IPS-20b (cell line): ENCODE measurements around the gene CCDC124.
"Not testable (repeated sequence)": the region's sequence is repeated elsewhere in the genome, so short reads cannot be mapped to it uniquely, and the experiment has no call there.

Experiments
- H3K27ac ChIP-seq: one replicate; pipeline ENCODE4 v1.5.1; 2013; ENCODE audit warnings: low read length
- H3K27me3 ChIP-seq: 2 replicates; pipeline ENCODE4 v1.6.1; 2013; ENCODE audit warnings: mild to moderate bottlenecking, low read length, inconsistent platforms; ENCODE audit not compliant: insufficient read depth
- H3K36me3 ChIP-seq: 2 replicates; pipeline ENCODE4 v1.6.1; 2013; ENCODE audit warnings: low read depth, mild to moderate bottlenecking, inconsistent platforms, low read length, moderate library complexity; ENCODE audit not compliant: insufficient read depth
- H3K4me1 ChIP-seq: 2 replicates; pipeline ENCODE4 v1.6.1; 2013; ENCODE audit warnings: mild to moderate bottlenecking, control low read depth, inconsistent platforms, low read length, moderate library complexity; ENCODE audit not compliant: insufficient read depth
- H3K4me3 ChIP-seq: 2 replicates; pipeline ENCODE4 v1.5.1; 2013; ENCODE audit warnings: mild to moderate bottlenecking, low read length, inconsistent platforms
- H3K9ac ChIP-seq: 2 replicates; pipeline ENCODE4 v1.6.1; 2013; ENCODE audit warnings: low read depth, mild to moderate bottlenecking, inconsistent platforms, low read length, moderate library complexity
- H3K9me3 ChIP-seq: 2 replicates; pipeline ENCODE4 v1.6.1; 2013; ENCODE audit warnings: mild to moderate bottlenecking, low read depth, low read length, inconsistent platforms; ENCODE audit not compliant: insufficient read depth

The CCDC124 gene

GRCh38 chr19:17915940-17916593, 16.7 kb upstream of the CCDC124 start:
- Histone ChIP-seq H3K4me3 (no peak overlapping the region), H3K9ac (no peak overlapping the region), H3K9me3 (peaks cover 16% of the 10 kb centered on the region), H3K4me1 (no peaks in the 10 kb centered on the region), H3K27me3 (no peaks in the 10 kb centered on the region), H3K36me3 (no peaks in the 10 kb centered on the region), H3K27ac (no peak overlapping the region)

DNA sequence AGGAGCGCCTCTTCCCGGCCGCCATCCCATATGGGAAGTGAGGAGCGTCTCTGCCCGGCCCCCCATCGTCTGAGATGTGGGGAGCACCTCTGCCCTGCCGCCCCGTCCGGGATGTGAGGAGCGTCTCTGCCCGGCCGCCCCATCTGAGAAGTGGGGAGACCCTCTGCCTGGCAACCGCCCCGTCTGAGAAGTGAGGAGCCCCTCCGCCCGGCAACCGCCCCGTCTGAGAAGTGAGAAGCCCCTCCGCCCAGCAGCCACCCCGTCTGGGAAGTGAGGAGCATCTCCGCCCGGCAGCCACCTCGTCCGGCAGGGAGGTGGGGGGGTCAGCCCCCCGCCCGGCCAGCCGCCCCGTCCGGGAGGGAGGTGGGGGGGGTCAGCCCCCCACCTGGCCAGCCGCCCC, 14.7 kb upstream of the CCDC124 start:
- peaks cover 16% of the 10 kb centered on the region for H3K9me3 ChIP-seq
- not testable (repeated sequence) for H3K27me3 ChIP-seq, H3K9ac ChIP-seq, H3K36me3 ChIP-seq, H3K4me1 ChIP-seq, H3K4me3 ChIP-seq, H3K27ac ChIP-seq

DNA sequence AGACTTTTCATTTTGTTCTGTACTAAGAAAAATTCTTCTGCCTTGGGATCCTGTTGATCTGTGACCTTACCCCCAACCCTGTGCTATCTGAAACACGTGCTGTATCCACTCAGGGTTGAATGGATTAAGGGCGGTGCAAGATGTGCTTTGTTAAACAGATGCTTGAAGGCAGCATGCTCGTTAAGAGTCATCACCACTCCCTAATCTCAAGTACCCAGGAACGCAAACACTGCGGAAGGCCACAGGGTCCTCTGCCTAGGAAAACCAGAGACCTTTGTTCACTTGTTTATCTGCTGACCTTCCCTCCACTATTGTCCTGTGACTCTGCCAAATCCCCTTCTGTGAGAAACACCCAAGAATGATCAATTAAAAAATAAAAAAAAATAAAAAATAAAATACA, 13.7 kb upstream of the CCDC124 start:
- H3K27ac ChIP-seq, H3K27me3 ChIP-seq, H3K4me3 ChIP-seq, H3K4me1 ChIP-seq, H3K9ac ChIP-seq, H3K36me3 ChIP-seq: not testable (repeated sequence)
- H3K9me3 ChIP-seq, result peaks cover 11% of the 10 kb centered on the region

- Histone ChIP-seq H3K36me3 (no peaks in the 10 kb centered on the region), H3K27ac (no peak overlapping the region), H3K27me3 (no peaks in the 10 kb centered on the region), H3K9ac (no peak overlapping the region), H3K9me3 (peaks cover 9% of the 10 kb centered on the region), H3K4me3 (no peak overlapping the region), H3K4me1 (no peaks in the 10 kb centered on the region)
Observed at GRCh38 chr19:17920527-17920926, 12.3 kb upstream of the CCDC124 start.

DNA sequence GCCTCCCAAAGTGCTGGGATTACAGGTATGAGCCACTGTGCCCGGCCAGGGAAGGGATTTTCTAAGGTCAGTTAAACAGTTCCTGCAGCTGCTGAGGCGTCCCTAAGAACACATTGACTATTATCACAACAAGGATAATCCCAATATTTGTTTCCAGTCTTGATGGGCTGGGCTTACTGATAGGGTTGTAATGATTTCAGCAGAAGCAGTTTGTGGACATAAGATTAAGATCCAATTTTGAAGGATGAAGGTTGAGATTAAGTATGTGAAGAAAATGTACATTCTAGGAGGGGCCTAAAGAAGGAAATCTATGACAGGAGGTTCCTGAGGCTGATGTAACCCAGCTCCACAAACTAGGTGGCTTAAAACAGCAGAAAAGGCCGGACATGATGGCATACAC, 10.7 kb upstream of the CCDC124 start:
- Histone ChIP-seq H3K9ac (no peak overlapping the region), H3K27me3 (no peaks in the 10 kb centered on the region), H3K27ac (no peak overlapping the region), H3K4me3 (no peak overlapping the region), H3K4me1 (no peaks in the 10 kb centered on the region), H3K36me3 (no peaks in the 10 kb centered on the region), H3K9me3 (no peaks in the 10 kb centered on the region)

- Histone ChIP-seq H3K27me3 (no peaks in the 10 kb centered on the region), H3K9ac (no peak overlapping the region), H3K4me3 (no peak overlapping the region), H3K36me3 (no peaks in the 10 kb centered on the region), H3K27ac (no peak overlapping the region), H3K4me1 (no peaks in the 10 kb centered on the region), H3K9me3 (no peaks in the 10 kb centered on the region)
Observed at GRCh38 chr19:17926044-17926443, 6.8 kb upstream of the CCDC124 start.

DNA sequence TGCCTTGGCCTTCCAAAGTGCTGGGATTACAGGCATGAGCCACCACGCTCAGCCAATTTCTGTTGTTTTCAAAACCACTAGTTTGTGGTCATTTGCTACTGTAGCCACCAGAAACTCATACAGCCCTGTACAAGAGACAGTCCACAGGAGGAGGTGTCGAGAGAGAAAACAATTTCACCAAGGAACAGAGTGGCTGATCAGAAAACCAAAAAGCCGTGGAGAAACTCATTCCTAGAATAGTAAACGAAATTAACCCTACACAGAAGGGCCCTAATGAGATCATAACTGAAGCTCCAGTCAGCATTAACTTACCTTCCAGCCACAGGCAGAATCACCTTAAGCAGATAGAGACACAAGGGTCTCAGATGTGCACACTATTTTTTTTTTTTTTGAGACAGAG, 3.8 kb upstream of the CCDC124 start:
- no peaks in the 10 kb centered on the region; the same call in 1 of the 2 replicates for H3K4me1 ChIP-seq
- no peak overlapping the region for H3K9ac ChIP-seq
- H3K4me3 ChIP-seq, result no peak overlapping the region
- no peaks in the 10 kb centered on the region for H3K9me3 ChIP-seq
- H3K27ac ChIP-seq, result no peak overlapping the region
- H3K27me3 ChIP-seq, result no peaks in the 10 kb centered on the region
- no peaks in the 10 kb centered on the region for H3K36me3 ChIP-seq

DNA sequence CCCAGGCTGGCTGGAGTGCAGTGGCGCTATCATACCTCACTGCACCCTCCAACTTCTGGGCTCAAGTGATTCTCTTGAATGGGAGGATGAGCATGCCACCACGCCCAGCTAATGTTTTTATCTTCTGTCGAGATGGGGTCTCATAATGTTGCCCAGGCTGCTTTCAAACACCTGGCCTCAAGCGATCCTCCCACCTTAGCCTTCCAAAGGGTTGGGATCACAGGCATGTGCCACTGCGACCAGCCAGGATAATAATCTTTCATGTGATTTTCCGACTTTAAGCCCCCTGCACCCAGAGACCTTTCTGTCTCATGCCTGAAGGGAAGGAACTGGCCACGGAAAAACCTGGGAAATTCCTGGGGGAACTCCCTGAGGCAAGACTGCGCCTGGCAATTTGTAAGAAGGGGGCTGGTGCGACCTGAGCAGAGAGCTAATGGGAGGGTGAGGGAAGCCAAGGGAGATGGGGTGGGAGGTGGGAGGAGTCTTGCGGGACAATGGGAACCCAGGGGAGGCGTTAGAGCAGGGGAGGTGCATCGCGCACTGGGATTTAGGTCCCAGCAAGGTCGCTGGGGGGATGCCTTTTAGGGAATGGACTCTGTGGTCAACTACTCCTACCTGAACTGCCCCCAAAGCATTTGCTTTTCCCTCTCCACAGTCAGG, 1.2 kb upstream of the CCDC124 start:
- H3K4me3 ChIP-seq, result peak overlapping the region; percentile 98

DNA sequence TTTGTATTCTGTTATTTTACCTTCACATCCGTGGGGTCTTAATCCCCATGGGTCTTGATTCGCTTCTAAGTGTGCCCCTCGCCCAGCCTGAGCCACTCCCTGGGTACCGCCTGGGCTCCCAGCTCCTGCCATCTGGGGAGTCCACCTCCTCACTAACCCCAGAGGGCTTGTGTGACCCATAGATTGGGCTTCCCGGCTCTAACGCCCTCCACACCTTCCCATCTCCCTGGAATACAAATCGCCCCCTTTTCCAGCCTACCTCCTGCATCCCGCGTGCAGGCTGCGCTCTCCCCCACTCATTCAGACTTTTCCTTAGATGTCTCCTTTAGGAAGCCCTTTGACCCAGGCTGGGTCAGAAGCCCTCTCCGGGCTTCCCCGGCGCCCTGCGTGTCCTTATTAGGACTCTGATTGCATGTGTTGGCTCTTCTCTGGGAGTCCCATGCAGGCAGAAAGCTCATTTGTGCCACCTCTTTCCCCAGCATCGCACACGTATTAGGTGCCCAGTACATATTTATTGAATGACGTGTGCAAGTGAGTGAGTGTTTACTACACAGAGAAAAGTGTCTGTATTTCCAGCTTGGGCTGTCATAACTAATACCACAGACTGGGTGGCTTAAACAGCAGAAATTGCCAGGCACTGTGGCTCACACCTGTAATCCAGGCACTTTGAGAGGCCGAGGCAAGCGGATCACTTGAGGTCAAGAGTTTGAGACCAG, 757 bp downstream of the CCDC124 start:
- Histone ChIP-seq H3K9ac (peak overlapping the region; percentile 96), H3K27ac (peak overlapping the region; percentile 95), H3K4me3 (peak overlapping the region; percentile 98), H3K9me3 (no peaks in the 10 kb centered on the region), H3K36me3 (peaks cover 2% of the 10 kb centered on the region), H3K27me3 (no peaks in the 10 kb centered on the region), H3K4me1 (no peaks in the 10 kb centered on the region; the same call in 1 of the 2 replicates)

More for the DNA sequence above, 1.2 kb upstream of the CCDC124 start:
- no peaks in the 10 kb centered on the region for H3K9me3 ChIP-seq
- no peak overlapping the region for H3K27ac ChIP-seq
- H3K4me1 ChIP-seq, result no peaks in the 10 kb centered on the region; the same call in 1 of the 2 replicates
- H3K9ac ChIP-seq, result peak overlapping the region; percentile 96; the same call in 1 of the 2 replicates
- no peaks in the 10 kb centered on the region for H3K27me3 ChIP-seq
- no peaks in the 10 kb centered on the region for H3K36me3 ChIP-seq

DNA sequence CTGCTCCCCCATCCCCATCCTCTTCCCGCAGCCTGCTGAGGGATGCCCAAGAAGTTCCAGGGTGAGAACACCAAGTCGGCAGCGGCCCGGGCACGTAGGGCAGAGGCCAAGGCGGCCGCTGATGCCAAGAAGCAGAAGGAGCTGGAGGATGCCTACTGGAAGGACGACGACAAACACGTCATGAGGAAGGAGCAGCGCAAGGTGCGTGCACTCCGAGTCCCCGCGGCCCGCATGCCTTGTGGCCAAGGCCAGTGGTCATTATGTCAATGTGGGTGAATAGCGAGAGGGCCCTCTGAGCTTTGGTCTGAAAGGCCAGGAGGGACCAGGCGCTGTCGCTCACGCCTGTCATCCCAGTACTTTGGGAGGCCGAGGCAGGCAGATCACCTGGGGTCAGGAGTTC, 3.6 kb downstream of the CCDC124 start:
- Histone ChIP-seq H3K36me3 (peaks cover 9% of the 10 kb centered on the region), H3K4me3 (no peak overlapping the region), H3K27ac (no peak overlapping the region), H3K9me3 (no peaks in the 10 kb centered on the region), H3K4me1 (no peaks in the 10 kb centered on the region; the same call in 1 of the 2 replicates), H3K9ac (no peak overlapping the region), H3K27me3 (no peaks in the 10 kb centered on the region)

DNA sequence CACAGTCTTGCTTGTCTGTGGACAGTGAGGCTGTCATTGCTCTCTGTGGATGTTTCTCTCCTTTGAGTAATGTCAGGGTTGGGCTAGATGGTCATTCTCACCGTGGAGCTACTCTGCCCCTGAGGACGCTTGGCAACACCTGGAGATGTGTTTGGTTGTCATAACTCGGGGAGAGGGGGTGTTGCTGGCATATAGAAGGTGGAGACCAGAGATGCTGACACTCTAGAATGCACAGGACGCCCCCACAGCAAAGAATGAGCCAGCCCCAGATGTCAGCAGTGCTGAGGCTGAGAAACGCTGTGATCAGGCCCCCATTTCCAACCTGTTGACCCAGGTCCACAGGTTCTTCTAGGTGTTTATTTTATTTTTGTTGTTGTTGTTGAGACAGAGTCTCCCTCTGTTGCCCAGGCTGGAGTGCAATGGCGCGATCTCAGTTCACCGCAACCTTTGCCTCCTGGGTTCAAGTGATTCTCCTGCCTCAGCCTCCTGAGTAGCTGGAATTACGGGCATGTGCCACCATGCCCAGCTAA, 4.6 kb downstream of the CCDC124 start:
- Histone ChIP-seq H3K27ac (no peak overlapping the region), H3K4me3 (no peak overlapping the region), H3K27me3 (no peaks in the 10 kb centered on the region), H3K9me3 (no peaks in the 10 kb centered on the region), H3K36me3 (peaks cover 9% of the 10 kb centered on the region), H3K4me1 (no peaks in the 10 kb centered on the region), H3K9ac (no peak overlapping the region)
